ENCODE measurements around the gene MALRD1. TPM values are rescaled to one million over a fixed set of nuclear protein-coding genes. Genes with fewer than 3 reads are reported as not detected.

The MALRD1 gene
- total RNA-seq, 4 donors from 2014 or later = 0.50 to 2.8 (median 1.6) TPM

GRCh38 chr10:19451356-19451755, 402.8 kb downstream of the MALRD1 start:
- H3K4me1 ChIP-seq = no peaks in the 10 kb centered on the region
- WGBS, 2 donors (ENCODE audit: low coverage in 1 of 2) = 69 to 78% methylated on average over 3 of the region's 3 CpGs
- no peaks in the 10 kb centered on the region for H3K27me3 ChIP-seq

GRCh38 chr10:19451937-19452336, 403.3 kb downstream of the MALRD1 start:
- no peak for ATAC-seq
- 67 to 69% methylated on average over 2 of the region's 2 CpGs for WGBS, 2 donors (ENCODE audit: low coverage in 1 of 2)
- H3K27ac ChIP-seq = no peak overlapping the region
- no peaks in the 10 kb centered on the region for H3K9me3 ChIP-seq
- no peaks in the 10 kb centered on the region for H3K36me3 ChIP-seq
- no peak overlapping the region for H3K4me3 ChIP-seq
- TF ChIP-seq EP300 (IDR thresholded peaks at IDR 0.05) = no peak
- TF ChIP-seq POLR2AphosphoS5 (IDR thresholded peaks at IDR 0.05) = no peak
- no peak for TF ChIP-seq CTCF (IDR thresholded peaks at IDR 0.05)
- no peak for TF ChIP-seq POLR2A (IDR thresholded peaks at IDR 0.05)
- no peaks in the 10 kb centered on the region for H3K27me3 ChIP-seq
- no peaks in the 10 kb centered on the region for H3K4me1 ChIP-seq

More at GRCh38 chr10:19451356-19451755, 402.8 kb downstream of the MALRD1 start:
- TF ChIP-seq CTCF (IDR thresholded peaks at IDR 0.05) = no peak
- no peak for TF ChIP-seq POLR2A (IDR thresholded peaks at IDR 0.05)
- TF ChIP-seq POLR2AphosphoS5 (IDR thresholded peaks at IDR 0.05) = no peak
- no peak for TF ChIP-seq EP300 (IDR thresholded peaks at IDR 0.05)
- no peak for ATAC-seq
- Histone ChIP-seq H3K4me3 (no peak overlapping the region), H3K9me3 (no peaks in the 10 kb centered on the region), H3K27ac (no peak overlapping the region), H3K36me3 (no peaks in the 10 kb centered on the region)

- Histone ChIP-seq H3K27ac (no peak overlapping the region), H3K4me1 (no peaks in the 10 kb centered on the region), H3K36me3 (no peaks in the 10 kb centered on the region), H3K27me3 (no peaks in the 10 kb centered on the region), H3K9me3 (no peaks in the 10 kb centered on the region), H3K4me3 (no peak overlapping the region)
- ATAC-seq = no peak
- no peak for TF ChIP-seq POLR2AphosphoS5 (IDR thresholded peaks at IDR 0.05)
- TF ChIP-seq CTCF (IDR thresholded peaks at IDR 0.05) = no peak
- TF ChIP-seq POLR2A (IDR thresholded peaks at IDR 0.05) = no peak
- TF ChIP-seq EP300 (IDR thresholded peaks at IDR 0.05) = no peak
These were observed 405.4 kb downstream of the MALRD1 start for GRCh38 chr10:19453967-19454366.

GRCh38 chr10:19461588-19461987, 413.0 kb downstream of the MALRD1 start:
- TF ChIP-seq POLR2A (IDR thresholded peaks at IDR 0.05) = no peak
- TF ChIP-seq EP300 (IDR thresholded peaks at IDR 0.05) = no peak
- TF ChIP-seq CTCF (IDR thresholded peaks at IDR 0.05) = no peak
- no peak for TF ChIP-seq POLR2AphosphoS5 (IDR thresholded peaks at IDR 0.05)

GRCh38 chr10:19466709-19467108, 418.1 kb downstream of the MALRD1 start:
- no peaks in the 10 kb centered on the region for H3K9me3 ChIP-seq
- peaks cover 0 to 5% (median 0%) of the 10 kb centered on the region in 3 donors for H3K4me1 ChIP-seq
- H3K27me3 ChIP-seq = no peaks in the 10 kb centered on the region
- no peak overlapping the region for H3K4me3 ChIP-seq
- ATAC-seq = no peak
- H3K36me3 ChIP-seq = no peaks in the 10 kb centered on the region
- TF ChIP-seq CTCF (IDR thresholded peaks at IDR 0.05) (no peak), POLR2AphosphoS5 (IDR thresholded peaks at IDR 0.05) (no peak), EP300 (IDR thresholded peaks at IDR 0.05) (no peak), POLR2A (IDR thresholded peaks at IDR 0.05) (no peak)
- no peak overlapping the region for H3K27ac ChIP-seq
- WGBS, 2 donors (ENCODE audit: low coverage in 1 of 2) = 89 to 98% methylated on average over 5 of the region's 6 CpGs

More at GRCh38 chr10:19461588-19461987, 413.0 kb downstream of the MALRD1 start:
- no peaks in the 10 kb centered on the region for H3K36me3 ChIP-seq
- no peak for ATAC-seq
- no peaks in the 10 kb centered on the region for H3K27me3 ChIP-seq
- H3K27ac ChIP-seq = no peak overlapping the region
- H3K9me3 ChIP-seq = no peaks in the 10 kb centered on the region
- no peaks in the 10 kb centered on the region for H3K4me1 ChIP-seq
- 87 to 94% methylated on average over 4 to 5 of the region's 5 CpGs for WGBS, 2 donors (ENCODE audit: low coverage in 1 of 2)
- no peak overlapping the region for H3K4me3 ChIP-seq
